Epithelial cell of prostate (primary cell): Measurements from ENCODE around the gene DOCK9.

ENCODE experiments used
- DNase-seq: peaks from one replicate; pipeline ENCODE4 v3.0.0-alpha.2; 2011; ENCODE audit warnings: low read depth, low spot score
- H3K27ac ChIP-seq: fragments of 450-650 bp; 2 replicates; pipeline ENCODE4 v1.5.1; 2017; ENCODE audit warnings: mild to moderate bottlenecking

The DOCK9 gene

DNA sequence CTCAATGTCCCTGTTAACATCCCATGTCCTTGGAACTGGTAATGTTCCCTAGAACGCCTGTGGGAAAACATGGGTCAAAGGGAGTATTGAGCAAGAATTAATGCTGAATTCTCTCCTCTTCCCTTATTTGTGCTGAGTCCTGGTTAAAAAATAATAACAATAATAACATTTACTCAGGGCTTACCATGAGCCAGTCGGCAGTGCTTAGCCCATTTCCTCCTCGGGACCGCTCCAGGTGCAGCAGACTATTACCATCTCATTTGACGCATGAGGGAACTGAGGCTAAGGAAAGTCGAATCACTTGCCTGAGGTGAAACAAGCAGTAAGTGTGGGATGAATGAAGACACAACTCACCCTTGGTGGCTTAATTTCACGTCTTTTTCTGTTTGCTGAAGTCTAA lies 191.8 kb downstream of the DOCK9 start:
- no peak overlapping the region for H3K27ac ChIP-seq
- DNase-seq, result no peak

DNA sequence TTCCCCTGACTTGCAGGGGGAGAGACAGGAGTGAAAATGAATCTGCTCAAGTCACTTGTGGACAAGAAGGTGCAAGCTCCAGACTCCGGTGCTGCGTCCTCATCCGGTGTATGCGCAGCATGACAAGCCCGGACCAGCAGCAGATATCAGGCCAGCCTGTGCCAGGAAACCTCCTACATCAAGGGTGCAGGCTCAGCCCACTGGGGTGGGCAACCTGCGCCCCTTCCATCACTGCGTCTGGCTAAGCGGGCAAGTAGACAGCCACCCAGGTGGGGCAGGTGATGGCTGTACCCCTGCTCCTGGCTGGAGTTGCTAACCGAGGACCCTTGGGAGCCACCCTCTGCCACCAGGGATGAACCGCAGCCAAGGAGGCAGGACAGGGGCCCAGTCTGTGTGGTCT lies 192.5 kb downstream of the DOCK9 start:
- H3K27ac ChIP-seq, result no peak overlapping the region
- no peak for DNase-seq

DNA sequence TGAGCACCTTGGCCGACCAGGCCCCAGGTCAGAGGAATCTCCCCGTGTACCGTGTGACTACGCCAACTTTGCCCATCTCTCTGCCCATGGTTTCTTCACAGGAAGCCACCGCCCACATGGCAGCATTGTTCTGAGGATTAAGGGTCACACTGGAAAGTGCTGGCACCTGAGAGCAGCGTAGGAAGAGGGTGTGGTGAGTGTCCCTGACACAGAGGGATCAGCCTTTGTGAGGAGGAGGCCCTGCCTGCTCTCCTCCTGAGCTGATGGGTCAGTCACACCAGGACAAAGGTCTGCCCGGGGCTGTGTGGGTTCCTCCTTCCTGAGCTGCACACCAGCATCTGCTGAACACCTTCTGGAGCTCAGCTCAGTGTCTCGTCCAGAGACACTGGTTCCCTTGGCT lies 193.2 kb downstream of the DOCK9 start:
- H3K27ac ChIP-seq, result no peak overlapping the region
- DNase-seq, result no peak

DNA sequence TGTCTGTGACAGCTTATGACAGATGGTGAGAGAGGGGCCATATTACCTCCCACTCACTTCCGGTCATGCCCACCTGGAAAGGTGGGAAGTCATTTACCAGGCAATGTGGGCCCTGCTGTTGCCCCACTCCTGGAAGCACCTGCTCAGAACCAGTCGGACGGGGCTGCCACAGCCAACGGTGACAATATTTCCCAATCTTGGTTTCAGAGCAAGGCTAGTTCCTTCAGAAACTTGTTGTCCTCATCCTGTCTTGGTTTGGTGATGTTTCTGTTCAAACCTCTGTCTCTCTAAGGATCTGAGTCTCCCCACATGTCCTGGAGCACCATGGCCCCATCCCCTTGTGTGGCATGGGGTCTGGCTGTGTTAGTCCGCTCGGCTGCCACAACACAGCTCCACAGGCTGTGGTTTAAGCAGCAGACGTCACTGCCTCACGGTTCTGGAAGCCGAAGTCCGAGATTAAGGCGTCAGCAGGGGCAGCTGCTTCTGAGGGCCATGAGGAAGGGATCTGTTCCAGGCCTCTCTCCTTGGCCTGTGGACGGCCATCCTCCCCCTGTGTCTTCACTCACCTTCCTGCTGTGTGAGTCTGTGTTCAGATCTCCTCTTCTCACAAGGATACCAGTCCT lies 193.9 kb downstream of the DOCK9 start:
- no peak overlapping the region for H3K27ac ChIP-seq
- DNase-seq, result no peak

DNA sequence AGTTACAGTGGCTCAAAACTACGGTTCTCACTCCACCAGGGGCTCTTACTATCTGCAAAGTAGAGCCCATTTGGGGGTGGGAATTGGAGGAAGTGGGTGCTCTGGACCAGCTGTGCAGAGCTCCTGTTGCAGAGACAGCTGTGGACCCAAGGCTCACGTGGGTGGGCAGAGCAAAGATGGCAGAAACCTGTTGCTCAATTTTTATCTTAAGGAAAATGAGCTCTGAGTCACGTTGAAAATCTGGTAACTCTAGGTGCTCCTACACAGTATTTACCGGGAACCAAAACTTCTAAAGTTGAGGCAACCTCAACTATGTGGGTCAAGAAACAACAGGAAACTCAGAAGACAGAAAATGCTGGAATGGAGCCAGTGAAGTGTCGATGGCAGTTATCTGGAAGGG lies 195.2 kb downstream of the DOCK9 start:
- no peak overlapping the region for H3K27ac ChIP-seq
- DNase-seq, result peak; percentile 37

DNA sequence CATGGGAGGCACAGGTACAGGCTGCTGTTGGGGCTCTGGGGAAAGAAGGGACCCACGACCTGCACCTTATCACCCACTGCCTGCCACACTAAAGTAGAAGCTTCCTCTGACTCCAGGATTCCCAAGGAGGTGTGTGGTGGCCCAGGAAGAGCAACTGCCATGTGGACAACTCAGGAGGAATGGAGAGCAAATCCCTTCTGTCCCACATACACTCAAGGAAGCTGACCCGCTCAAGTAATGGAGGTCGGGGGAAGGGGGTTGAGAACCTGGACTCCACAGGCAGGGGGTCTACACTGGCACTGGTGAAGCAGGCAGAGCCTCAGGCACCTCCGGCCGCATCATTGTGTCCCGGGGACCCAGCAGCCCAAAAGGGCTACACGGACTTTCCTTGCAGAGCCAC lies 196.0 kb downstream of the DOCK9 start:
- no peak overlapping the region for H3K27ac ChIP-seq
- DNase-seq, result no peak

DNA sequence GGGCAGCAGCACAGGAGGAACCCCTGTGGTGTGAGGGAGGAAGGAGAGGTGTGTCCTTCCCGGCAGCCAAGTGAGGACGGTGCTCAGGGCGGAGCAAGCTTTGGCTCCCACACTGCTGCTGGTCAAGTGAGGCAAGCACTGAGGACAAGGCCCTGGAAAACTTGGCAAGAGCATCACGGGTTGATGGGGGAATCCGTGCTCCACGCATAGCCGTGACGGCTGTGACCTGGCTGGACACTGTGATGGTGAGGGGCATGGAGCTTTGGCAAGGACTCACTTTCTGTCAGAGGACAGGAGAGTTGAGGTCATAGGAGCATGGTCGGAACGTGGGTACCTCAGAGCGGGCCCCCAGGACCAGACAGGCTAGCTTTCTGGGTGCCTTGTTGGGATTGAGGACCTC lies 196.4 kb downstream of the DOCK9 start:
- no peak overlapping the region for H3K27ac ChIP-seq

DNA sequence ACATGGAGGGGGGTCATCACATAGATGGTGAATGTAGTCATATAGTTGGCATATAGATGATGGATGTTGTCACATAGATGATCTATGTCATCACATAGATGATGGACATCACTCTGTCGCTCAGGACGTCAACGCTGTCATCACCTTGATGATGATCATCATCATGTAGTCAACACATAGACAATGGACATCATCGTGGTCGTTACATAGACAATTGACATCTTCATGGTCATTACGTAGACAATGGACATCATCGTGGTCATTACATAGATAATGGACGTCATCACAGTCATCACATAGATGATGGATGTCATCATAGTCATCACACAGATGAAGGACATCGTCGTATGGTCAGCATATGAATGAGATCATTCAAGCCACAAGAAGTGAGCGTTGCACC lies 196.8 kb downstream of the DOCK9 start:
- no peak overlapping the region for H3K27ac ChIP-seq
- no peak for DNase-seq

More for the DNA sequence above, 196.4 kb downstream of the DOCK9 start:
- DNase-seq, result no peak

DNA sequence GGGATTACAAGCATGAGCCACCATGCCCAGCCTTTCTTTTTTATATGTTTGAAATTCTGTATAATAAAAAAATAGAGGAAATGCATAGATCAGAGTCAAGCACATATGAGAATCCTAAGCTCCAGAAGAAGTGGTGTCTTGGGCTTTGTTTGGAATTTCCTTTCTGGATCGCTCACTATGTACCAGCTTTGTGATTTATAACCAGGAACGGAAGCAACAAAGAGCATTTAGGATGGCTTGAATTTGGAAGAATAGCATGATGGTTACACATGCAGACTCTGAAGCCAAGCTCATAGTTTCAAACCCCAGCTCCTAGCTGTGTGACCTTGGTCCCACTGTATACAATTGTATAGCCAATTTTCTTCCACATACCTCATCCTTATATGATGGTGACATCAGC lies 197.4 kb downstream of the DOCK9 start:
- H3K27ac ChIP-seq, result no peak overlapping the region
- no peak for DNase-seq

DNA sequence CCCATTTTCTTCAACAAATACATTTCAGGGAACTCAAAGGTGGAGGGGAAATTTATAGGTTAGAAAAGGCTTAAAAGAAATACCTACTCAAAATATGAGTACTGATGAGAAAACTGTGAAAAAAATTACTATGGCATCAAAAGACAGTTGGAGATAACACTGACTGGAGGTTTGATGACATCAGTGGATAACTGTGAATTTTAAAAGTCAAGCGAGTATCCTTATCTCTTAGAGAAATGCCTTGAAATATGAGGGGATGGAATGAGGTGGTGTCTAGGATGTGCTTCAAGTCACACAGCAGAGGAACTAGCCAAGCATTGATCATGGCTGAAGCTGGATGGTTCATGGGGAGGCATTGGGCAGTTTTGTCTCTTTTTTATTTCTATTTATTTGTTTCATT lies 198.2 kb downstream of the DOCK9 start:
- no peak for DNase-seq
- H3K27ac ChIP-seq, result no peak overlapping the region

DNA sequence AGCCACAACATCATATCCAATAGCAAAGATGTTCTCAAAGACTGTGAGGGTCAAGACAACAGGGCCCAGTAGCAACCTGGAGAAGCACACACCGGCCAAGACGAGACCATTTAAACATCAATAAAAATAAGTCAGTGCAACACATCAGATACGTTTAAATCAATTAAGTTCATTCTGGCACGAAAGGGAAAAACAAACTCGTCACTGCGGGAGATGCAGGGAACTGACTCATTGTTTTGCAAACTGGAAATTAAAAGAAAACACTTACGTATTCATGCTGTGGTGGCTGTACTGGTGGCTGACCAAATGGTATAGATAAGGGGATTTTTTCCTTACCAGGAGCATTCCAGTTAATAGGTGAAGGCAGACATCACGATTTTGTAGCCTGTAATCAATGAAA lies 199.1 kb downstream of the DOCK9 start:
- no peak overlapping the region for H3K27ac ChIP-seq
- DNase-seq, result no peak

DNA sequence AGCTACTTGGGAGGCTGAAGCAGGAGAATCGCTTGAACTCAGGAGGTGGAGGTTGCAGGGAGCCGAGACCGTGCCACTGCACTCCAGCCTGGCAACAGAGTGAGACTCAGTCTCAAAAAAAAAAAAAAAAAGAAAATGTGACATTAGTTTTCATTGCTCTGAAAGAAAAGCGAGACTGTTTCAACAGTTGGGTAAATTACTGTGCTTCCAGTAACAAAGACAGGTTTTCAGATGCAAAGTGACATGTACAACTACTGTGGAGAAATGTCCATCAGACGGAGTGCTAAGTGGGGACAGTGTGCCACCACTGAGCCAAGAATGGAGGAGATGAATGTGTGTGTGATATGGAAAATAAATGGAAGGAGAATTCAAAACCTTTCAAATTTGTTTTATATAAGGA lies 201.2 kb downstream of the DOCK9 start:
- H3K27ac ChIP-seq, result no peak overlapping the region
- DNase-seq, result no peak

DNA sequence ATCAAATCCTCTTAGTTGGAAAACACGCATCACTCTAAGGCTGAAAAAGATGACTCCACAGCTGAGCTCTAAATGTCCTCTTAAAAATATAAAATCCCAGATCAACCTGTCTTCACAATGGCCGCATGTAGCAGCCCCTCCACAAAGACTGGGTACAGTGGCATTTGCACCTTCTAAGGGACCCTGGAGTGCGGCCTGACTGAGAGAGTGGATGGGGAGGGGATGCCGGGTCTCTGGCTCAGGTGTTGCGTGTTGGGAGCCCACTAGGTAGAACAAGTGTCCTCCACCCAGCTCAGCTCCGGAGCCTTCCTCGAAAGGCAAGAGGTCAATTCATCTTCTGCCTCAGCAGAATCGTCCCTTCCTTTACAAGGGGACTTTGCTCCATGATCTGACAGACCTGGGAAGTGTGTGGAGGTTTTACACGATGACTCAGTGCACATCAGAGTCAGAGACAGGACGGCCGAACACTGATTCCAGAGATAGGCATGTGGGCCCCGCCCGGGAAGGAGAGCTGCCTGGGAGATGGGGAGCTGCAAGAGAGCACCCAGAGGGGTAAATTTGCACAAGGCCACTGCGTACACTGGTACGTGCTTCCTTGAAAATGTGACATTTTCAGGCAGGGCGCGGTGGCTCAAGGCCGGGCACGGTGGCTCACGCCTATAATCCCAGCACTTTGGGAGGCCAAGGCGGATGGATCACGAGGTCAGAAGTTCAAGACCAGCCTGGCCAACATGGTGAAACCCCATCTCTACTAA lies 201.8 kb downstream of the DOCK9 start:
- peak; percentile 50 for DNase-seq
- no peak overlapping the region for H3K27ac ChIP-seq

DNA sequence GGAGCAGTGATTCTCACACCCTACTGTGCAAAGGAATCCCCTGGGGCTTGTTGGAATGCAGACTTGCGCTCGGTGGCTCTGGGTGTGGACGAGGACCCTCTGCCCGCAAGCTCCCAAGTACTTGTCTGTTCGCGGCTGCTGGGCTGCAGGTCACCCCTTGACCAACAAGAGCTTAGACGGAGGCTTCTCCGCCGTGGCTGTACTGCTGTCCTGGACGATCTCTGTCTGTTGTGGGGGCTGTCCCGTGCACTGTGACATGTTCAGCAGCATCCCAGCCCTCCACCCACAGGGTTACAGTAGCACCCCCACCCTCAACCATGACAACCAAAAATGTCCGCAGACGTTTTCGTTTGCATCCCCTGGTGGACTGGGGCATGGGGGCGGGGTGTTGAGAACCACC lies 202.5 kb downstream of the DOCK9 start:
- no peak overlapping the region for H3K27ac ChIP-seq
- no peak for DNase-seq

DNA sequence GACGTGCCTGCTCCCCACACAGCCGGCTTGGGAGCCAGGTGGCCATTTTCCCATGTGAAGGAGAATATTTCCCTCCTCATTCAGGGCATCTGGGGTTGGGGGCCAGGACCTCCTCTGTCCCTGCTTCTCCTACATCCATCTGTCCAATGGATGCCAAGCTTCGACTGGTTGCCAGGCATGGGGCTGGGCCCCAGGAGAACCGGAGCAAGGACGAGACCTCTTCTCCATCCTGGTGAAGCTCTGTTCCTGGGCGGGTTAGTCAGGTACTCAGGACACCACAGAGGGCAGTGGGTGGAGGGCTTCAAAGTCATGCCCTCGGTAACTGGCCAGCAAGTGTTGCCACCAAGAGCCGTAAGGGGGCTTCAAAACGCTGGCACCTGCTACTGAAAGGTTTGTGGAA lies 203.1 kb downstream of the DOCK9 start:
- DNase-seq, result no peak
- no peak overlapping the region for H3K27ac ChIP-seq

DNA sequence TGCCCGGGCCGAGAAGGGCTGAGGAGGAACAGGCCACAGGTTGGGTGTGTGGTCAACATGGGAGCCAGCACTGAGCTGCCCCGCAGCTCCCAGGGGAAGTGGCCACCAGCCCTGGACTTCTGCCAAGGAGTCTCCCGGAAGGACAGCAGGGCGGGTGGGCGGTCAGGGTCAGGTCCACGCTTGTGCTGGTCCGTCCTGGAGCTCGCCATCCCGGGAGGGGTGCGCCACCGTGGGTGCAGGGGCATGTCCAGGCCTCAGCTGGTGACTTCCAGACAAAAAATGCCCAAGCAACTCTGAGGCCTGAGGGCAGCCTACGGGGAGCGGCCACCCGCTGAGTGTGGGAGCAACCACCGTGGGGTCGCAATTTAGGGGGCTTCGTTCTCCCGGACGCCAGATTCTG lies 203.9 kb downstream of the DOCK9 start:
- DNase-seq, result no peak
- H3K27ac ChIP-seq, result no peak overlapping the region

DNA sequence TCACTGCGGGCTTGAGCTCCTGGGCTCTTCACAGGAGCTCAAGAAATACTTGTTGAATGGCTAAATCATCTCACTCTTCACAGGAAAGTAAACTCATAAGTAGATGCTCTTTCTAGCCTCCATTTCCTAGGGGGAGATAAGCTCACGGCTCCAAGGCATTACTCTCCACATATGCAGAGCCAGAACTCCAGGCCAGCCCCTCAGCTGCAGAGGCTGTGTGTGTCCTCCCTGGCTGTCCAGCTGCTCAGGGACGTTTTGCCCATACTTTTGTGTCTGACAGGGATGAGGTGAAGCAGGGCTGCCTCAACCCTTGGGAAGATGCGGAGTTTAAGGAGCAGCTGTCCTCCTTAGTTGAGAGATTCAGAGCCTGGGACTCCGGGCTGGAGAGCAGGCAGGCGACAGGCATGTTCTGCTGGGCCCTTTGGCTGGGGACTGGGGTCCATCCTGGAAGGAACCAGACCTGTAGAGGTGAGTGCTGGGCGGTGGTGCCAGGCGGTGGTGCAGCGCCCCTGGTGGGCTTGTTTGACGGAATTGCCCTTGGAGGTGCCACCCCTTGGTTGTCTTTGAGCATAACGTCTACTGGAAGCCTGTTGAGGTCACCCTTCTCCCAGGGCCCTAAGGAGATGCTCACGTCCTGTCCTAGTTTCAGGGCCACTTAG lies 204.9 kb downstream of the DOCK9 start:
- no peak for DNase-seq
- H3K27ac ChIP-seq, result no peak overlapping the region

DNA sequence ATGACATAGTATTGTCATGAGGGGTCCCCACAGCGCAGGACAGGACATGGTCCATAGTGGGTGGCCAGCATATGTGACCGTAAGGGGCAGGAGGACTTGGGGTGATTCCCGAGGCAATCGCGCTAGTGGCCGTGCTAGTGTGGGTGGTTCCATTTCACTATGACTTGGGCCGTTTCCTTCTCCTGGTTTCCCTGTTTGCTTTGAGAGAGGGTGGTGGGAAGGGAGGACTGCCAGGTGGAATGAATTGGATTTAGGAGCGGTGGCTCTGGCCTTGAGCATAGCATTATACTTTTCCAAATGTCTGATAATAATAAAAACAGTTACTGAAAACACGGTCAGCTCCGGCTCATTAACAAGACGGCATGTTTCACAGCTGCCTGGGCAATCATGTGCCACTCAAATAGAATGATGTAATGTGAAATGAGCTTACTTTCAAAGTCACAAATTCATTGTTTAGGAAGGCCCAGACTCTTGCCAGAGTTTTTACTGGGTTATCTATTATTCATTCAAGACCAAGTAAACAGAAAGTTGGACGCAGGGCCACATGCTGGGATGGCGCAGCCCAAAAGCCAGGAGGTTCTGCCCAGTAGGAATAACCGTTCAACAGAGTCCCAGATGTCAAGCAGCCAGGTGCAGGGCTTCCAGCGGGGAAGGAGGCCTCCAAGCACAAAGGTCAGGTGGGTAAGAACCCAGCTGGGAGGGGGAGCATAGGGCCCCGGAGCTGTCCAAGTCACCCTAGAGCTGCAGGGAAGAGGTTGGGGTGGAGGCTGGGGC lies 205.8 kb downstream of the DOCK9 start:
- no peak overlapping the region for H3K27ac ChIP-seq
- DNase-seq, result no peak

DNA sequence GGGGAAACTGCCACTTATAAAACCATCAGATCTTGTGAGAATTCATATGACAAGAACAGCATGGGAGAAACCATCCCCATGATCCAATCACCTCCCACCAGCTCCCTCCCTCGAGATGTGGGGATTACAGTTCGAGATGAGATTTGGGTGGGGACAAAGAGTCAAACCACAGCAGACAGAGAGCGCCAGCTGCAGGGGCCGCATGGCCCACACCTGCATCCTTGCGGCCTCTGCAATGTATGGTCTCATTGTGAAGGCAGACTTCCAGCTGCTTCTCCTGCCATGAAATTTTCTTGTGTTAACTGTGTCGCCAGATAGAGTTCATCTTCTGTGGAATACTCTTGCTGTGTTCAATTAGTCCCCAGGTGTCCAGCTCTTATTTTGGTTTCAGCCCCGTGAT lies 208.1 kb downstream of the DOCK9 start:
- no peak for DNase-seq

DNA sequence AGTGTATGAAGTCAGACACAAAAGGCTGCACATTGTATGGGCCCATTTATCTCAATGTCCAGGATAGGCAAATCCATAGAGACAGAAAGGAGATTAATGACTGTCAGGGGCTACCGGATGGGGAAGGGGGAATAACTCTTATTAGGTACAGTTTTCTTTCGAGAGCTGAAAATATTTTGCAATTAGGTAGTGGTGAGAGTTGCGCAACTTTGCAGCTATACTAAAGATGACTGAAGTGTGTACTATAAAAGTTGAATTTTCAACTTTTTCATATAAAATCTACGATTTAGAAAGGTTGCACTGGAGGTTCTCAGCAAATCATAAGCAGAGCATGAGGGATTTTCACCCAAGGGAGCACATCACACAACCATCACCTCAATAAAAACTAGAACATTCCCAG lies 209.3 kb downstream of the DOCK9 start:
- DNase-seq, result no peak
- H3K27ac ChIP-seq, result no peak overlapping the region

More for the DNA sequence above, 208.1 kb downstream of the DOCK9 start:
- no peak overlapping the region for H3K27ac ChIP-seq

DNA sequence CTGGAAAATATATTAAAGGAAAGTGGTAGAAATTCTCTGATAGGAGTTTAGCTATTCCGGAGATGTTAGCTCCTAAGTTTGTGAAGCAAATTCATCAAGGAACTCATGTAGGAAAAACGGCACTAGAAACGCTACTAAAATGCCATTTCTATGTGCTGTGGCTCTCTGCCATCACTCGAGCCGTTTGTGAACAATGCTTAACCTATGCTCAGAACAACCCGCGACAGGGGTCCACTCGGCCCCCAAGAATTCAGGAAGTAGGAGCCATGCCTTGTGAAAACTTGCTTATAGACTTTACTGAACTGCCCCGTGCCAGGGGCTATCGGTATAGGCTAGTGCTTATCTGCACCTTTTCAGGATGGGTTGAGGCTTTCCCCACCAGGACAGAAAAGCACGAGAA lies 211.2 kb downstream of the DOCK9 start:
- no peak for DNase-seq
- H3K27ac ChIP-seq, result no peak overlapping the region
